Mucosa of descending colon (tissue), 3 donors: ENCODE results near the gene HECA. TPM values are rescaled to one million over a fixed set of nuclear protein-coding genes. Genes with fewer than 3 reads are reported as not detected.
"Not testable (repeated sequence)": the region's sequence is repeated elsewhere in the genome, so short reads cannot be mapped to it uniquely, and the experiment has no call there.

ENCODE experiments used
- ATAC-seq: fragments of 200-7000 bp; cut with Tn5 transposase; one replicate; pipeline ENCODE4 v1.9.1; 2020; ENCODE audit warnings: mild to moderate bottlenecking, moderate library complexity
- DNase-seq, 3 donors: peaks; one replicate each; pipeline ENCODE4 v3.0.0-alpha.2; 2020
- H3K36me3 ChIP-seq: fragments of 200-600 bp; one replicate; pipeline ENCODE4 v1.8.0; 2021; ENCODE audit warnings: low read depth, mild to moderate bottlenecking
- H3K4me1 ChIP-seq: fragments of 200-600 bp; one replicate; pipeline ENCODE4 v1.8.0; 2021; ENCODE audit warnings: low read depth, mild to moderate bottlenecking
- H3K4me3 ChIP-seq: fragments of 200-600 bp; one replicate; pipeline ENCODE4 v1.8.0; 2021; ENCODE audit warnings: mild to moderate bottlenecking
- H3K9me3 ChIP-seq: fragments of 200-600 bp; one replicate; pipeline ENCODE4 v1.8.0; 2021; ENCODE audit warnings: mild to moderate bottlenecking
- CTCF ChIP-seq: fragments of 200-600 bp; IDR thresholded peaks from one replicate; pipeline ENCODE4 v1.8.0; 2022; ENCODE audit warnings: antibody characterized with exemption, mild to moderate bottlenecking
- intact Hi-C, 2 donors: fragments of 100-400 bp; cut with DNase I in 1 of 2; cut with micrococcal nuclease in 1 of 2; formaldehyde crosslinking; loops; one replicate each; pipeline versions ENCODE4 v1.11.0 to v1.11.1; 2022; cut with DNase I, micrococcal nuclease
- total RNA-seq, 3 donors: library from RNA; stranded (reverse); fragmentation: NEBNext Ultra II Directional in 2 of 3; extraction: Animal tissue kit (Norgen Biotek cat#: 25700) in 2 of 3; gene quantifications; one replicate each; pipeline versions ENCODE4 v1.2.1 to v1.2.4, GENCODE V29; 2021 to 2023
- donor health status: DM: no; HTN: no; CAD: no; lungs with moderate emphysema.
- donor health status: DM: no; HTN: no; CAD: no.
- donor health status: DM: no; HTN: yes; CAD: no.

Gene HECA
- total RNA-seq, 3 donors from 2014 or later, result 30.8 to 43.2 (median 40.4) TPM

- DNase-seq (no peak), ATAC-seq (no peak)
- TF ChIP-seq CTCF, result no peak
- Histone ChIP-seq H3K9me3 (no peaks in the 10 kb centered on the region), H3K4me3 (no peak overlapping the region), H3K4me1 (peaks cover 28% of the 10 kb centered on the region), H3K36me3 (no peaks in the 10 kb centered on the region)
- intact Hi-C loops, result no loop called here
These were observed 21.2 kb downstream of the HECA start for GRCh38 chr6:139156102-139156501.

DNA sequence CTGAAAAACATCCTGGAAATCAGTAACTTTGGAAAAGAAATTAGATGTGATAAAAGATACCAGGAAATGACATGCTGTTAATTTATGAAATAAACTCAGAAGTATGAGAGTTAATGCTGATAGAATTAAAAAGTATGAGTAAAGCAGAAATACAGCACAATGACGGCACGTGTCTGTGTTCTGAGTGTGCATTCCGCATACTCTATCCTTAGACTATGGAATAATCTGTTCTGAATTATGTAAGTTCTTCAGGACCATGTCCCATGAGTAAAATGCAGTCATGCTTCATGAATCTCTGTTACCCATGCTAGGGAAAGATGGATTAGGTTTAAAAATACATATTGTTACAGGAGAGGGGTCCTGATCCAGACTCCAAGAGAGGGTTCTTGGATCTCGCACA, 21.7 kb downstream of the HECA start:
- ATAC-seq, result no peak
- no peak for TF ChIP-seq CTCF
- Histone ChIP-seq H3K4me3 (no peak overlapping the region), H3K36me3 (no peaks in the 10 kb centered on the region), H3K4me1 (peaks cover 32% of the 10 kb centered on the region), H3K9me3 (no peaks in the 10 kb centered on the region)
- no peak for DNase-seq
- intact Hi-C loops, result no loop called here

DNA sequence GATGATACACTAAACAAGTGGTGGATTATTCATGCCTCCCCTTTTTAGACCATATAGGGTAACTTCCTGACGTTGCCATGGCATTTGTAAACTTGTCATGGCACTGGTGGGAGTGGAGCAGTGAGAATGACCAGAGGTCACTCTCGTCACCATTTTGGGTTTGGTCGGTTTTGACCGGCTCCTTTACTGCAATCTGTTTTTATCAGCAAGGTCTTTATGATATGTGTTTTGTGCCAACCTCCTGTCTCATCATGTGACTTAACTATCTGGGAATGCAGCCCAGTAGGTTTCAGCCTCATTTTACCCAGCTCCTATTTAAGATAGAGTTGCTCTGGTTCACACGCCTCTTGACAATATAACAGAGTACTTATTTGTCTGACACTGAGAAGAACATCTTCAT, 22.2 kb downstream of the HECA start:
- H3K4me3 ChIP-seq, intact Hi-C loops, H3K9me3 ChIP-seq, H3K36me3 ChIP-seq: not testable (repeated sequence)
- DNase-seq (peak in 1 of 3 donors; percentile 74), ATAC-seq (peak; percentile 81)
- peaks cover 32% of the 10 kb centered on the region for H3K4me1 ChIP-seq

- peaks cover 27% of the 10 kb centered on the region for H3K4me1 ChIP-seq
- DNase-seq (no peak), ATAC-seq (no peak)
- no peak for TF ChIP-seq CTCF
- no peak overlapping the region for H3K4me3 ChIP-seq
- intact Hi-C loops, result no loop called here
- H3K9me3 ChIP-seq, result no peaks in the 10 kb centered on the region
- no peaks in the 10 kb centered on the region for H3K36me3 ChIP-seq
These were observed 24.1 kb downstream of the HECA start for GRCh38 chr6:139159016-139159415.

GRCh38 chr6:139161169-139161568, 26.3 kb downstream of the HECA start:
- no peak for TF ChIP-seq CTCF
- H3K9me3 ChIP-seq, result no peaks in the 10 kb centered on the region
- no peak overlapping the region for H3K4me3 ChIP-seq
- DNase-seq (peak in 1 of 3 donors; percentile 49), ATAC-seq (peak; percentile 67)
- no peaks in the 10 kb centered on the region for H3K36me3 ChIP-seq
- H3K4me1 ChIP-seq, result peaks cover 27% of the 10 kb centered on the region
- intact Hi-C loops, result no loop called here

DNA sequence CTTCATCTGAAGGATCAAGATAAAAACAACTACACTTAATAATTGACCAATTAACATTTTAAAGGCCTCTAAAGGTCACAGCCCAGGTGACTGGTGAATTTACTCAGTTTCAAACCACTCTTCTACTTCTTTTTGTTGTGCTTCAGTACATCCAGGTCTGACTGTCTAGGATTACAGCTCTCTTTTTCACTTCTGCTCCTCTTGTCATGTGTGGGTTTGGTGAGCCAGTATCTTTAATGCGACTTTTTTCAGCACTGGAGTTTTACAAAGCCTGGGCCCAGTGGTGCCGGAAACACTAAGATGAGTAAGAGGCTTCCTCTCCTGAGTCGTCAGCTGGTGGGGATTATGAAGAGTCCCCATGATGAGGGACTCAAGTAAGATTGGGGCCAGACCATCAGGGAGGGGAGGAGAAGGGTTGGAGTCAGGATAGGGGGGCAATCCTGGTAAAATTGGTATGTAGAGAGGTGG, 27.0 kb downstream of the HECA start:
- DNase-seq (no peak), ATAC-seq (peak; percentile 22)
- TF ChIP-seq CTCF, result no peak
- no peak overlapping the region for H3K4me3 ChIP-seq
- no peaks in the 10 kb centered on the region for H3K36me3 ChIP-seq
- intact Hi-C loops, result no loop called here
- no peaks in the 10 kb centered on the region for H3K9me3 ChIP-seq
- peaks cover 25% of the 10 kb centered on the region for H3K4me1 ChIP-seq
